Adrenal gland (tissue), 5 donors: Measurements from ENCODE around the gene INTS1.

ENCODE experiments used
- POLR2A ChIP-seq, 2 donors: fragments of 450-650 bp; IDR thresholded peaks; one replicate each; pipeline ENCODE4 v1.6.1; 2017; ENCODE audit warnings: antibody characterized with exemption in 2 of 2, mild to moderate bottlenecking in 2 of 2, moderate library complexity in 1 of 2
- TF ChIP-seq, protein P1 (sequence below), 6 experiments: fragments of 450-650 bp in 4 of 6; fragments of 200-600 bp in 2 of 6; sonication (generic) in 1 of 6; IDR thresholded peaks; 1 replicate in 5 of 6; 2 replicates in 1 of 6; pipeline versions ENCODE4 v1.5.1 to v1.8.0; 2016 to 2021; ENCODE audit warnings: antibody characterized with exemption in 6 of 6, mild to moderate bottlenecking in 2 of 6, moderate library complexity in 1 of 6
- donor health status: DM: no; HTN: no; CAD: no.

DNA sequence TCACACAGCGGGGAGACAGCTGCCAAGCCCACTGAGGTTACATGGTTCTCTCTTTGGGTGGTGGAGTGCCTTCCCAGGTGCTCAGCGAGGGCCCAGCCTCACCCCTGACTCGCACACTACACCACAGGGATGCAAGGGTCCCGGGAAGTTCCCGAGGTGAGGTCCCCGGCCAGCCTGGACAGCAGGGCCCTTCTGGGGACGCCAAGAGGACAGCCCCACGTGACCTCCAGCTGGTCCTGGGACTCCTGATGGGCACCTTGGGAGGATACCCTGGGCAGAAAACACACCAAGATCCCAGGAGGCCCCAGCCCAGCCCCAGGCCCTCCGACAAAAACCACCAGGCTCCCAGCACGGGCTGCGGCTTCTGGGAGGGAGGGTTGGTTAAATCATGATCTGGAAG, 53.2 kb downstream of the INTS1 start:
- TF ChIP-seq POLR2A (IDR thresholded peaks at IDR 0.05): no peak
- TF ChIP-seq, protein P1, sequence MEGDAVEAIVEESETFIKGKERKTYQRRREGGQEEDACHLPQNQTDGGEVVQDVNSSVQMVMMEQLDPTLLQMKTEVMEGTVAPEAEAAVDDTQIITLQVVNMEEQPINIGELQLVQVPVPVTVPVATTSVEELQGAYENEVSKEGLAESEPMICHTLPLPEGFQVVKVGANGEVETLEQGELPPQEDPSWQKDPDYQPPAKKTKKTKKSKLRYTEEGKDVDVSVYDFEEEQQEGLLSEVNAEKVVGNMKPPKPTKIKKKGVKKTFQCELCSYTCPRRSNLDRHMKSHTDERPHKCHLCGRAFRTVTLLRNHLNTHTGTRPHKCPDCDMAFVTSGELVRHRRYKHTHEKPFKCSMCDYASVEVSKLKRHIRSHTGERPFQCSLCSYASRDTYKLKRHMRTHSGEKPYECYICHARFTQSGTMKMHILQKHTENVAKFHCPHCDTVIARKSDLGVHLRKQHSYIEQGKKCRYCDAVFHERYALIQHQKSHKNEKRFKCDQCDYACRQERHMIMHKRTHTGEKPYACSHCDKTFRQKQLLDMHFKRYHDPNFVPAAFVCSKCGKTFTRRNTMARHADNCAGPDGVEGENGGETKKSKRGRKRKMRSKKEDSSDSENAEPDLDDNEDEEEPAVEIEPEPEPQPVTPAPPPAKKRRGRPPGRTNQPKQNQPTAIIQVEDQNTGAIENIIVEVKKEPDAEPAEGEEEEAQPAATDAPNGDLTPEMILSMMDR (IDR thresholded peaks at IDR 0.05): no peak
